Cardiac muscle cell (in vitro differentiated cells and primary cell): ENCODE measurements around the gene TMPRSS13. TPM values are rescaled to one million over a fixed set of nuclear protein-coding genes. Genes with fewer than 3 reads are reported as not detected.

Experiments
- DNase-seq, 2 donors: peaks; one replicate each; pipeline versions ENCODE4 v3.0.0 to v3.0.0-alpha.2; 2010 to 2017; ENCODE audit warnings: low read depth in 1 of 2, low spot score in 1 of 2
- H3K27ac ChIP-seq: fragments of 200-600 bp; sonication (generic); 2 replicates; pipeline ENCODE4 v1.5.1; 2016
- H3K27me3 ChIP-seq: fragments of 200-600 bp; sonication (generic); 2 replicates; pipeline ENCODE4 v1.6.0; 2016; ENCODE audit warnings: control low read depth
- H3K36me3 ChIP-seq: fragments of 200-600 bp; sonication (generic); 2 replicates; pipeline ENCODE4 v1.5.1; 2016; ENCODE audit warnings: control low read depth
- H3K4me1 ChIP-seq: fragments of 200-600 bp; sonication (generic); 2 replicates; pipeline ENCODE4 v1.8.1; 2017; ENCODE audit warnings: low read depth, mild to moderate bottlenecking, mixed run types
- H3K4me3 ChIP-seq: fragments of 200-600 bp; sonication (generic); 2 replicates; pipeline ENCODE4 v1.5.1; 2016; ENCODE audit warnings: mild to moderate bottlenecking
- H3K9me3 ChIP-seq: fragments of 200-600 bp; sonication (generic); 2 replicates; pipeline ENCODE4 v1.5.1; 2017; ENCODE audit warnings: low read depth, mild to moderate bottlenecking, control low read depth
- CTCF ChIP-seq: IDR thresholded peaks from 2 replicates; pipeline ENCODE4 v1.5.1; 2012; ENCODE audit warnings: low read depth, mild to moderate bottlenecking, low read length
- polyA plus RNA-seq: library from polyadenylated mRNA; unstranded; fragments of >200 nt; fragmentation: Nextera tagmentation; extraction: Ambion mirVana; gene quantifications from 2 replicates; pipeline ENCODE4 v1.2.1, GENCODE V29; 2016
- total RNA-seq: library from RNA; depleted of rRNA; stranded (reverse); fragments of >200 nt; gene quantifications from 2 replicates; pipeline ENCODE4 v1.2.3, GENCODE V29; 2016

Gene TMPRSS13
- total and polyA plus RNA-seq, 2 experiments from 2014 or later, result 0.40 to 0.66 TPM

GRCh38 chr11:117852309-117852708 lies 76.9 kb downstream of the TMPRSS13 start:
- Histone ChIP-seq H3K4me3 (no peak overlapping the region), H3K9me3 (no peaks in the 10 kb centered on the region), H3K4me1 (peaks cover 16% of the 10 kb centered on the region), H3K36me3 (no peaks in the 10 kb centered on the region), H3K27me3 (no peaks in the 10 kb centered on the region), H3K27ac (no peak overlapping the region)
- no peak for TF ChIP-seq CTCF
- DNase-seq, result no peak

GRCh38 chr11:117851852-117852251 lies 77.3 kb downstream of the TMPRSS13 start:
- Histone ChIP-seq H3K4me3 (no peak overlapping the region), H3K36me3 (no peaks in the 10 kb centered on the region), H3K27ac (no peak overlapping the region), H3K4me1 (peaks cover 16% of the 10 kb centered on the region), H3K27me3 (no peaks in the 10 kb centered on the region), H3K9me3 (no peaks in the 10 kb centered on the region)
- DNase-seq, result peak in 1 of 2 donors; percentile 50
- no peak for TF ChIP-seq CTCF

DNA sequence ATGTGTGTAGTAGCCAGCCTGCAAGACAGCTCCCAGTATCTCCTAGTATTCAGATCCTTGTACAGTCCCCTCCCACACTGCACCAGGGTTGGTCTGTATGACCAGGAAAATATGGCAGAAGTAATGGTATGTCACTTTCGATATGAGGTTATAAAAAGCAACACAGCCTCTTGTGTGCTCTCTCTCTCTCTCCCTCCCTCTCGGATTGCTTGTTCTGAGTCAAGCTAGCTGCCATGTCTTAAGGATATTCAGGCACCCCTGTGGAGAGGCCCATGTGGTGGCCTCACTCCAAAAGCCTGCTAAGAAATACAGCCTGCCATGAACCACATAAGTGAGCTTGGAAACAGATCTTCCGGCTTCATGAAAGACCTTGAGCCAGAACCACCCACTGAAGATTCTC lies 78.1 kb downstream of the TMPRSS13 start:
- H3K9me3 ChIP-seq, result no peaks in the 10 kb centered on the region
- no peaks in the 10 kb centered on the region for H3K36me3 ChIP-seq
- H3K27ac ChIP-seq, result no peak overlapping the region
- H3K4me1 ChIP-seq, result peaks cover 16% of the 10 kb centered on the region
- H3K27me3 ChIP-seq, result no peaks in the 10 kb centered on the region
- DNase-seq, result peak in 1 of 2 donors; percentile 51
- no peak overlapping the region for H3K4me3 ChIP-seq
- no peak for TF ChIP-seq CTCF

Other genes starting within 250 kb of the TMPRSS13 start
- 0.11 and 1.8 TPM in 2 replicates for gene DSCAML1, start 132.2 kb downstream of the TMPRSS13 start, total RNA-seq
- gene DSCAML1, start 132.2 kb downstream of the TMPRSS13 start, polyA plus RNA-seq, result 0.99 TPM in 1 of 2 replicates, not detected in the other
- gene FXYD2, start 104.7 kb downstream of the TMPRSS13 start, total RNA-seq, result 0.07 and 2.4 TPM in 2 replicates
- 2.3 and 4.4 TPM in 2 replicates for gene FXYD2, start 104.7 kb downstream of the TMPRSS13 start, polyA plus RNA-seq
- gene FXYD6, start 52.7 kb downstream of the TMPRSS13 start, total RNA-seq, result 324 and 403 TPM in 2 replicates
- 310 and 541 TPM in 2 replicates for gene FXYD6, start 52.7 kb downstream of the TMPRSS13 start, polyA plus RNA-seq
- gene IL10RA, start 57.0 kb upstream of the TMPRSS13 start, total RNA-seq, result not detected in 2 replicates
- not detected in 2 replicates for gene IL10RA, start 57.0 kb upstream of the TMPRSS13 start, polyA plus RNA-seq
- not detected in 2 replicates for gene TMPRSS4, start 147.7 kb upstream of the TMPRSS13 start, total RNA-seq
- not detected in 2 replicates for gene TMPRSS4, start 147.7 kb upstream of the TMPRSS13 start, polyA plus RNA-seq
- not detected in 2 replicates for gene SMIM35, start 157.6 kb upstream of the TMPRSS13 start, total RNA-seq
- not detected in 2 replicates for gene SMIM35, start 157.6 kb upstream of the TMPRSS13 start, polyA plus RNA-seq
- gene SCN4B, start 223.4 kb upstream of the TMPRSS13 start, total RNA-seq, result 0.11 and 0.21 TPM in 2 replicates
- 0.39 TPM in 1 of 2 replicates, not detected in the other for gene SCN4B, start 223.4 kb upstream of the TMPRSS13 start, polyA plus RNA-seq
- 1.5 and 2.5 TPM in 2 replicates for gene SCN2B, start 247.2 kb upstream of the TMPRSS13 start, total RNA-seq
- 0.87 and 2.2 TPM in 2 replicates for gene SCN2B, start 247.2 kb upstream of the TMPRSS13 start, polyA plus RNA-seq